Right atrium auricular region (tissue), 2 donors: ENCODE results near the gene JMJD1C. TPM values are rescaled to one million over a fixed set of nuclear protein-coding genes. Genes with fewer than 3 reads are reported as not detected.

Experiments
- DNase-seq: peaks from one replicate; pipeline ENCODE4 v3.0.0-alpha.2; 2019; ENCODE audit warnings: low spot score
- H3K27ac ChIP-seq, 2 donors: fragments of 200-600 bp; sonication (generic); 1 replicate in 1 of 2; 2 replicates in 1 of 2; pipeline ENCODE4 v1.5.1; 2016 to 2019
- H3K27me3 ChIP-seq, 2 donors: fragments of 200-600 bp; sonication (generic); one replicate each; pipeline versions ENCODE4 v1.5.1 to v1.6.0; 2017 to 2019
- H3K36me3 ChIP-seq: fragments of 200-600 bp; sonication (generic); one replicate; pipeline ENCODE4 v1.5.1; 2016
- H3K4me1 ChIP-seq, 2 donors: fragments of 200-600 bp; sonication (generic); one replicate each; pipeline versions ENCODE4 v1.5.1 to v1.6.0; 2017 to 2019
- H3K4me3 ChIP-seq, 2 donors: fragments of 200-600 bp; sonication (generic); 1 replicate in 1 of 2; 2 replicates in 1 of 2; pipeline ENCODE4 v1.5.1; 2017 to 2019; ENCODE audit warnings: mild to moderate bottlenecking in 1 of 2, moderate library complexity in 1 of 2
- H3K9me3 ChIP-seq, 2 donors: fragments of 200-600 bp; sonication (generic); one replicate each; pipeline ENCODE4 v1.5.1; 2019
- total RNA-seq, 2 donors: library from RNA; depleted of rRNA; stranded (reverse); fragments of >200 nt; gene quantifications; one replicate each; pipeline ENCODE4 v1.1.0, GENCODE V29; 2016
- TF ChIP-seq, protein P1 (sequence below), 2 donors: fragments of 200-600 bp; sonication (generic); IDR thresholded peaks; one replicate each; pipeline ENCODE4 v1.5.1; 2019; ENCODE audit warnings: antibody characterized with exemption in 2 of 2

Gene JMJD1C
- total RNA-seq, 2 donors from 2014 or later, result 45.5 to 57.6 TPM

DNA sequence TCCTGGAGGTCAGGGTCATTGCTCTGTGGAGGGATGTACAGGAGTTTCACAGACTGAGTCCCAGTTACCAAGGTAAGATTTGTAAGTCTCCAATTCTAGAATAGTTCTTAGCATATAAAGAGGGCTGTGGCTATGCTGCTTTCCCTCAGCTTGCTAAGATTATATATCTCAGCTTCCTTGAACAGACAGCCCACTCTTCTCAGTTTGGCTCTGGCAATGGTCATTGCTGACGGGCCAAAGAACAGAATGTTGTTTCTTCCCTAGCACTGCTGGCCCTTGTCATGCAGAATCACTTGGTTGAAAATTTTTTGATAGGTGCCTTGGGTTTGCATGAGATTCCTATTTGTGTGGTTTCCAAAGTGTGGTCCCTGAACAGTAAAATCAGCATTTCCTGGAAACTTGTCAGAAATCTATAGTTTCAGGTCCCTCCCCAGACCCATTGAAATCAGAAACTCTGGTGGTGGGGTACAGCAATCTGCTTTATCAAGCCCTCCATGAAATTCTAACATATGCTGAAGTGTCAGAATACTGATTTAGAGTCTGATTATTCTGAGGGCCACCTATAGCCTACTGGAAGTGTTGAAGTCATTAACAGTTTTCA is 294.4 kb downstream of the JMJD1C start:
- peaks cover 0 to 9% of the 10 kb centered on the region in 2 donors for H3K4me1 ChIP-seq
- H3K27ac ChIP-seq, result peak overlapping the region in 1 of 2 donors; percentile 8
- TF ChIP-seq, protein P1, sequence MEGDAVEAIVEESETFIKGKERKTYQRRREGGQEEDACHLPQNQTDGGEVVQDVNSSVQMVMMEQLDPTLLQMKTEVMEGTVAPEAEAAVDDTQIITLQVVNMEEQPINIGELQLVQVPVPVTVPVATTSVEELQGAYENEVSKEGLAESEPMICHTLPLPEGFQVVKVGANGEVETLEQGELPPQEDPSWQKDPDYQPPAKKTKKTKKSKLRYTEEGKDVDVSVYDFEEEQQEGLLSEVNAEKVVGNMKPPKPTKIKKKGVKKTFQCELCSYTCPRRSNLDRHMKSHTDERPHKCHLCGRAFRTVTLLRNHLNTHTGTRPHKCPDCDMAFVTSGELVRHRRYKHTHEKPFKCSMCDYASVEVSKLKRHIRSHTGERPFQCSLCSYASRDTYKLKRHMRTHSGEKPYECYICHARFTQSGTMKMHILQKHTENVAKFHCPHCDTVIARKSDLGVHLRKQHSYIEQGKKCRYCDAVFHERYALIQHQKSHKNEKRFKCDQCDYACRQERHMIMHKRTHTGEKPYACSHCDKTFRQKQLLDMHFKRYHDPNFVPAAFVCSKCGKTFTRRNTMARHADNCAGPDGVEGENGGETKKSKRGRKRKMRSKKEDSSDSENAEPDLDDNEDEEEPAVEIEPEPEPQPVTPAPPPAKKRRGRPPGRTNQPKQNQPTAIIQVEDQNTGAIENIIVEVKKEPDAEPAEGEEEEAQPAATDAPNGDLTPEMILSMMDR (IDR thresholded peaks at IDR 0.05), result no peak
- H3K27me3 ChIP-seq, result no peaks in the 10 kb centered on the region
- no peak overlapping the region for H3K4me3 ChIP-seq
- no peaks in the 10 kb centered on the region for H3K9me3 ChIP-seq
- no peak for DNase-seq
- peaks cover 22% of the 10 kb centered on the region for H3K36me3 ChIP-seq

DNA sequence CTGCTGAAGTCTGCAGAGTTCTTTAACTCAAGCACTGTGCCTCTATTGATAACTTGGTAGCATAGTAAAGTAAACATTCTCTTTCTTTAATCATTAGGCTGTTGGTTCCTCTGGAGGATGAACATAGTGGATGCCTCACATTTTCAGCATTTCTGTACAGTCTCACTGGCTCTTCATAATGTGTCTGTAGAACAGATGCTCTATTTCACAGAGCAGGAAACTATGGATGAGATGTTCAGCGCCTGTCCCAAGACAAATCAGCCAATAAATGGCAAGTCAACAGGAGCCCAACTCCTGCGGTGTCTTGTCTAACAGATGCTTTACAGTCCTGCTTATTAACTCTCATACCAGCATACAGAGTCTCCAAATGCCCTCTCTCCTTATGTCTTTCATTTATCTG is 296.2 kb downstream of the JMJD1C start:
- Histone ChIP-seq H3K9me3 (no peaks in the 10 kb centered on the region), H3K4me1 (peaks cover 0 to 9% of the 10 kb centered on the region in 2 donors), H3K36me3 (peaks cover 10% of the 10 kb centered on the region), H3K27ac (no peak overlapping the region), H3K4me3 (no peak overlapping the region), H3K27me3 (no peaks in the 10 kb centered on the region)
- TF ChIP-seq, protein P1 (IDR thresholded peaks at IDR 0.05), result no peak
- DNase-seq, result no peak

DNA sequence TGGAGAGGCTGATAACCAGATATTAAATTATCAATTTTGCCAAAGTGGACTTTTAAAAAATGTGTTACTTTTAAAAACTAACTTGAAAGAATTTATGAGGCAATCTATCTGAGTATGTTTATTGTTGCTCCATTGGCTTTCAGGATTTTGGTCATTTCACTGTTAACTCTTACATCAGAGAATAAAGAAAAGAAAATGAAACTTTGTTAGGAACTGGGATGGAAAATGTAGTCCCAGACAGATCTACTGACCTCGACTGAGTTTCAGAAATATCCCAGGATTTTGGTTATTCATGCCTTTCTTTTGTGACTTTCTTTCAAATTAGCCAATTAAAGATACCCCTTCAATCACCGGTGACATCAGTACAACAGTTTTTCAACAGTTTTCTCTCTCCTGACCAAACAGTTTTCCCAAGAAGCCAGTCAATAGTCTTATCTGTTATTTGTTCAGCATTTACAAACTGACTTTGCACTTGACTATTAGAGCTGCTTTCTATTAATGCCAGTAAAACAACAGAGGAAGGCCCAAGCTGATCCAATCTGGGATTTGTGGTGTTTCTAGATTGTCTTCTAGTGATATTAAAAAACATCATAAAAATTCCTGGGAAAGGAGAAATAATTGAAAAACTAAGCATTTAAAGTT is 296.8 kb downstream of the JMJD1C start:
- Histone ChIP-seq H3K4me1 (peaks cover 0 to 9% of the 10 kb centered on the region in 2 donors), H3K27ac (no peak overlapping the region), H3K27me3 (no peaks in the 10 kb centered on the region), H3K9me3 (no peaks in the 10 kb centered on the region), H3K36me3 (peaks cover 10% of the 10 kb centered on the region), H3K4me3 (no peak overlapping the region)
- TF ChIP-seq, protein P1 (IDR thresholded peaks at IDR 0.05), result no peak
- no peak for DNase-seq

DNA sequence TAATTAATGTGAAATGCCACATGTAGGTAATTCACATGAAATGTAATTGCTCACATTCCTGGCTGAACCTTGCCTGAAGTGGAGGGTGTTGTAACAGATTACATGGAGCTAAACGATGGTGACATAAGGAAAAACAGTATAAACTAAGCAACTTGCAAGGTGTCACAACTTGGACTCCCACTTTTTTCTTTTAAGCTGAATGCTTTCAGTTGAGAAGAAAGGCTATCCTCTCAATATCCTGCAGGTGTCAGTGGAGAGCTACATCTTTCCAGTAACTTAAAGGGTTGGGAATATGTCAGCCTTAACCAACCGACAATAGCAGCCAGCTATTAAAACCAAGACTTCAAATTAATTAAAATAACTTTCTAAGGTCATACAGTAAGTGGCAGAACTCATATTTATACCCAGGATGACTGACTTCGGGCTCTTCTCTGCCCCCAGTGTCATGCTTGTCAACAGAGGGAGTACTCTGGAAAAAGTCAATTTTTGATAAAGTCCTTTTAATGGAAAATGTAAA is 299.0 kb downstream of the JMJD1C start:
- Histone ChIP-seq H3K36me3 (peaks cover 10% of the 10 kb centered on the region), H3K4me1 (peaks cover 0 to 7% of the 10 kb centered on the region in 2 donors), H3K4me3 (no peak overlapping the region), H3K9me3 (no peaks in the 10 kb centered on the region), H3K27me3 (no peaks in the 10 kb centered on the region), H3K27ac (no peak overlapping the region)
- TF ChIP-seq, protein P1 (IDR thresholded peaks at IDR 0.05), result peak; percentile 82 to 90
- no peak for DNase-seq

DNA sequence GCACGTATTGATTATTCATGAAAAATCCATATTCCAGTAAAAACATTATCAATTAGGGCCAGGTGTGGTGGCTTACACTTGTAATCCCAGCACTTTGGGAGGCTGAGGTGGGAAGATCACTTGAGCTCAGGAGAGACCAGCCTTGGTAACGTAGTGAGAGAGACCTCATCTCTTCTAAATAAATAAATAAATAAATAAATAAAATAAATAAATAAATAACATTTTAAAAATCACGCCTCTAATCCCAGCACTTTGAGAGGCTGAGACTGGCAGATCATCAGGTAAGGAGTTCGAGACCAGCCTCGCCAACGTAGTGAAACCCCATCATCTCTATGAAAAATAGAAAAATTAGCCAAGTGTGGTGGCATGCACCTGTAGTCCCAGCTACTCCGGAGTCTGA is 300.5 kb downstream of the JMJD1C start:
- no peak for DNase-seq
- Histone ChIP-seq H3K27ac (no peak overlapping the region), H3K4me3 (no peak overlapping the region), H3K9me3 (no peaks in the 10 kb centered on the region), H3K36me3 (peaks cover 6% of the 10 kb centered on the region), H3K4me1 (no peaks in the 10 kb centered on the region), H3K27me3 (no peaks in the 10 kb centered on the region)
- TF ChIP-seq, protein P1 (IDR thresholded peaks at IDR 0.05), result no peak
